K562 (cell line): ENCODE data around the gene MRPS15. TPM values are rescaled to one million over a fixed set of nuclear protein-coding genes. Genes with fewer than 3 reads are reported as not detected.

ENCODE experiments used
- CSDE1 ChIP-seq, 2 experiments: fragments of 450-650 bp; IDR thresholded peaks; 2 replicates each; pipeline ENCODE4 v1.6.1; 2016; ENCODE audit warnings: mild to moderate bottlenecking in 1 of 2
- FOXP1 ChIP-seq: sonication (generic); formaldehyde crosslinking; IDR thresholded peaks from 2 replicates; pipeline ENCODE4 v1.8.0; 2022; ENCODE audit warnings: mild to moderate bottlenecking, missing genetic modification reagents
- IFI16 ChIP-seq: fragments of 250-450 bp; sonication (Bioruptor Pico); IDR thresholded peaks from 2 replicates; pipeline ENCODE4 v2.1.2; 2022; ENCODE audit warnings: mild to moderate bottlenecking, inconsistent platforms
- JUNB ChIP-seq: fragments of 450-650 bp; formaldehyde crosslinking; conservative IDR thresholded peaks from 2 replicates; pipeline ENCODE4 v1.4.0; 2020; ENCODE audit warnings: mild to moderate bottlenecking
- MECOM ChIP-seq: fragments of 250-450 bp; sonication (Bioruptor Pico); IDR thresholded peaks from 2 replicates; pipeline ENCODE4 v1.8.0; 2022; ENCODE audit warnings: inconsistent platforms
- MTA3 ChIP-seq: fragments of 450-650 bp; formaldehyde crosslinking; IDR thresholded peaks from 2 replicates; pipeline ENCODE4 v1.6.1; 2017; ENCODE audit warnings: mild to moderate bottlenecking, borderline replicate concordance
- NR4A1 ChIP-seq, 2 experiments: fragments of 250-450 bp in 1 of 2; fragments of 450-650 bp in 1 of 2; sonication (Bioruptor Pico) in 1 of 2; IDR thresholded peaks; 2 replicates each; pipeline versions ENCODE4 v1.4.0 to v1.6.1; 2016 to 2020; ENCODE audit warnings: mild to moderate bottlenecking in 2 of 2, missing compliant biosample characterization in 1 of 2, missing genetic modification characterization in 1 of 2, moderate library complexity in 1 of 2
- POLR2B ChIP-seq: fragments of 450-650 bp; IDR thresholded peaks from 2 replicates; pipeline ENCODE4 v1.6.1; 2018; ENCODE audit warnings: low read depth; ENCODE audit not compliant: partially characterized antibody
- POLR3A ChIP-seq: IDR thresholded peaks from 2 replicates; pipeline ENCODE4 v1.6.1; 2011; ENCODE audit warnings: borderline replicate concordance, mild to moderate bottlenecking, moderate library complexity; ENCODE audit not compliant: insufficient read length, insufficient read depth; ENCODE audit errors: extremely low read depth
- SMARCB1 ChIP-seq: IDR thresholded peaks from 2 replicates; pipeline ENCODE4 v1.6.1; 2011; ENCODE audit warnings: improper control_type of control experiment, low read depth; ENCODE audit not compliant: insufficient read length
- SP2 ChIP-seq: IDR thresholded peaks from 2 replicates; pipeline ENCODE4 v1.6.1; 2011; ENCODE audit warnings: mild to moderate bottlenecking, low read depth, low read length, moderate library complexity; ENCODE audit not compliant: poor library complexity, severe bottlenecking; ENCODE audit errors: extremely low read depth
- TEAD4 ChIP-seq, 2 experiments: sonication (generic) in 1 of 2; formaldehyde crosslinking in 1 of 2; IDR thresholded peaks; 2 replicates each; pipeline versions ENCODE4 v1.6.1 to v1.8.0; 2012 to 2022; ENCODE audit warnings: borderline replicate concordance in 1 of 2, inconsistent platforms in 1 of 2, low read length in 1 of 2, mild to moderate bottlenecking in 1 of 2, missing genetic modification reagents in 1 of 2
- polyA plus RNA-seq, 8 experiments: library from polyadenylated mRNA; depleted of rRNA in 4 of 8; stranded (reverse) in 5 of 8; unstranded in 3 of 8; fragments of >200 nt; fragmentation: Nextera tagmentation in 2 of 8; fragmentation: Illumina TruSeq in 1 of 8; extraction: Ambion mirVana in 2 of 8; extraction: Trizol in 1 of 8; gene quantifications; 2 replicates each; pipeline versions ENCODE4 v1.2.1 to v1.2.3, GENCODE V29; 2011 to 2014; ENCODE audit warnings: inconsistent platforms in 1 of 8, missing spikeins in 1 of 8
- total RNA-seq, 7 experiments: library from RNA; depleted of rRNA in 6 of 7; stranded (reverse); fragments of >200 nt in 6 of 7; fragmentation: Illumina TruSeq in 2 of 7; extraction: Trizol in 2 of 7; gene quantifications; 2 replicates each; pipeline versions ENCODE4 v1.2.1 to v1.2.3, GENCODE V29; 2011 to 2021; ENCODE audit warnings: low replicate concordance in 1 of 7
- TF ChIP-seq, protein P1 (sequence below): fragments of 450-650 bp; formaldehyde crosslinking; IDR thresholded peaks from 2 replicates; pipeline ENCODE4 v1.4.0; 2022; ENCODE audit warnings: mild to moderate bottlenecking, moderate library complexity
- TF ChIP-seq, protein P2 (sequence below): fragments of 450-650 bp; IDR thresholded peaks from 2 replicates; pipeline ENCODE4 v1.6.1; 2016; ENCODE audit warnings: missing biosample characterization, missing genetic modification characterization
- TF ChIP-seq, protein P3 (sequence below), 3 experiments: fragments of 200-800 bp in 1 of 3; fragments of 250-450 bp in 1 of 3; fragments of 450-650 bp in 1 of 3; sonication (Bioruptor Pico) in 1 of 3; sonication (Bioruptor generic) in 1 of 3; formaldehyde crosslinking in 1 of 3; IDR thresholded peaks; 2 replicates each; pipeline versions ENCODE4 v1.6.1 to v1.8.0; 2016 to 2022; ENCODE audit warnings: mild to moderate bottlenecking in 2 of 3, missing genetic modification characterization in 2 of 3, missing compliant biosample characterization in 1 of 3, moderate library complexity in 1 of 3
- TF ChIP-seq, protein P4 (sequence below): fragments of 450-650 bp; IDR thresholded peaks from 2 replicates; pipeline ENCODE4 v1.6.1; 2017; ENCODE audit warnings: antibody characterized with exemption, mild to moderate bottlenecking

MRPS15 gene
- total and polyA plus RNA-seq, 9 of the 15 experiments (the other 6 are each of a cell fraction or from before 2014, with no cell fraction given), result 62.9 to 286 (median 149) TPM

- TF ChIP-seq, protein P1, sequence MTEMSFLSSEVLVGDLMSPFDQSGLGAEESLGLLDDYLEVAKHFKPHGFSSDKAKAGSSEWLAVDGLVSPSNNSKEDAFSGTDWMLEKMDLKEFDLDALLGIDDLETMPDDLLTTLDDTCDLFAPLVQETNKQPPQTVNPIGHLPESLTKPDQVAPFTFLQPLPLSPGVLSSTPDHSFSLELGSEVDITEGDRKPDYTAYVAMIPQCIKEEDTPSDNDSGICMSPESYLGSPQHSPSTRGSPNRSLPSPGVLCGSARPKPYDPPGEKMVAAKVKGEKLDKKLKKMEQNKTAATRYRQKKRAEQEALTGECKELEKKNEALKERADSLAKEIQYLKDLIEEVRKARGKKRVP, result no peak
- no peak for TF ChIP-seq NR4A1 (CRISPR knock-in tag; IDR thresholded peaks at IDR 0.05)
- TF ChIP-seq NR4A1 (tag; IDR thresholded peaks at IDR 0.05), result no peak; the same call in 1 of the 2 replicates
- no peak for TF ChIP-seq JUNB (CRISPR knock-in tag)
- TF ChIP-seq IFI16 (CRISPR knock-in tag), result no peak
- TF ChIP-seq SMARCB1, result no peak
- TF ChIP-seq MECOM (CRISPR knock-in tag), result peak; percentile 65; the same call in 1 of the 2 replicates
- peak in 1 of 2 experiments; percentile 53; a peak in 1 of 4 replicates for TF ChIP-seq CSDE1 (IDR thresholded peaks at IDR 0.05)
- TF ChIP-seq POLR2B, result peak; percentile 28
- TF ChIP-seq, protein P2, sequence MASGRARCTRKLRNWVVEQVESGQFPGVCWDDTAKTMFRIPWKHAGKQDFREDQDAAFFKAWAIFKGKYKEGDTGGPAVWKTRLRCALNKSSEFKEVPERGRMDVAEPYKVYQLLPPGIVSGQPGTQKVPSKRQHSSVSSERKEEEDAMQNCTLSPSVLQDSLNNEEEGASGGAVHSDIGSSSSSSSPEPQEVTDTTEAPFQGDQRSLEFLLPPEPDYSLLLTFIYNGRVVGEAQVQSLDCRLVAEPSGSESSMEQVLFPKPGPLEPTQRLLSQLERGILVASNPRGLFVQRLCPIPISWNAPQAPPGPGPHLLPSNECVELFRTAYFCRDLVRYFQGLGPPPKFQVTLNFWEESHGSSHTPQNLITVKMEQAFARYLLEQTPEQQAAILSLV (tag), result no peak
- TF ChIP-seq MTA3, result no peak
- TF ChIP-seq SP2, result no peak
- TF ChIP-seq, protein P3, sequence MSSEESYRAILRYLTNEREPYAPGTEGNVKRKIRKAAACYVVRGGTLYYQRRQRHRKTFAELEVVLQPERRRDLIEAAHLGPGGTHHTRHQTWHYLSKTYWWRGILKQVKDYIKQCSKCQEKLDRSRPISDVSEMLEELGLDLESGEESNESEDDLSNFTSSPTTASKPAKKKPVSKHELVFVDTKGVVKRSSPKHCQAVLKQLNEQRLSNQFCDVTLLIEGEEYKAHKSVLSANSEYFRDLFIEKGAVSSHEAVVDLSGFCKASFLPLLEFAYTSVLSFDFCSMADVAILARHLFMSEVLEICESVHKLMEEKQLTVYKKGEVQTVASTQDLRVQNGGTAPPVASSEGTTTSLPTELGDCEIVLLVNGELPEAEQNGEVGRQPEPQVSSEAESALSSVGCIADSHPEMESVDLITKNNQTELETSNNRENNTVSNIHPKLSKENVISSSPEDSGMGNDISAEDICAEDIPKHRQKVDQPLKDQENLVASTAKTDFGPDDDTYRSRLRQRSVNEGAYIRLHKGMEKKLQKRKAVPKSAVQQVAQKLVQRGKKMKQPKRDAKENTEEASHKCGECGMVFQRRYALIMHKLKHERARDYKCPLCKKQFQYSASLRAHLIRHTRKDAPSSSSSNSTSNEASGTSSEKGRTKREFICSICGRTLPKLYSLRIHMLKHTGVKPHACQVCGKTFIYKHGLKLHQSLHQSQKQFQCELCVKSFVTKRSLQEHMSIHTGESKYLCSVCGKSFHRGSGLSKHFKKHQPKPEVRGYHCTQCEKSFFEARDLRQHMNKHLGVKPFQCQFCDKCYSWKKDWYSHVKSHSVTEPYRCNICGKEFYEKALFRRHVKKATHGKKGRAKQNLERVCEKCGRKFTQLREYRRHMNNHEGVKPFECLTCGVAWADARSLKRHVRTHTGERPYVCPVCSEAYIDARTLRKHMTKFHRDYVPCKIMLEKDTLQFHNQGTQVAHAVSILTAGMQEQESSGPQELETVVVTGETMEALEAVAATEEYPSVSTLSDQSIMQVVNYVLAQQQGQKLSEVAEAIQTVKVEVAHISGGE (CRISPR knock-in tag; IDR thresholded peaks at IDR 0.05), result peak in 1 of 3 experiments; percentile 78; a peak in 2 of 6 replicates
- no peak for TF ChIP-seq TEAD4 (IDR thresholded peaks at IDR 0.05; ENCODE audit: low read length)
- TF ChIP-seq TEAD4 (CRISPR knock-in tag; IDR thresholded peaks at IDR 0.05; ENCODE audit: borderline replicate concordance), result no peak
- TF ChIP-seq, protein P4, sequence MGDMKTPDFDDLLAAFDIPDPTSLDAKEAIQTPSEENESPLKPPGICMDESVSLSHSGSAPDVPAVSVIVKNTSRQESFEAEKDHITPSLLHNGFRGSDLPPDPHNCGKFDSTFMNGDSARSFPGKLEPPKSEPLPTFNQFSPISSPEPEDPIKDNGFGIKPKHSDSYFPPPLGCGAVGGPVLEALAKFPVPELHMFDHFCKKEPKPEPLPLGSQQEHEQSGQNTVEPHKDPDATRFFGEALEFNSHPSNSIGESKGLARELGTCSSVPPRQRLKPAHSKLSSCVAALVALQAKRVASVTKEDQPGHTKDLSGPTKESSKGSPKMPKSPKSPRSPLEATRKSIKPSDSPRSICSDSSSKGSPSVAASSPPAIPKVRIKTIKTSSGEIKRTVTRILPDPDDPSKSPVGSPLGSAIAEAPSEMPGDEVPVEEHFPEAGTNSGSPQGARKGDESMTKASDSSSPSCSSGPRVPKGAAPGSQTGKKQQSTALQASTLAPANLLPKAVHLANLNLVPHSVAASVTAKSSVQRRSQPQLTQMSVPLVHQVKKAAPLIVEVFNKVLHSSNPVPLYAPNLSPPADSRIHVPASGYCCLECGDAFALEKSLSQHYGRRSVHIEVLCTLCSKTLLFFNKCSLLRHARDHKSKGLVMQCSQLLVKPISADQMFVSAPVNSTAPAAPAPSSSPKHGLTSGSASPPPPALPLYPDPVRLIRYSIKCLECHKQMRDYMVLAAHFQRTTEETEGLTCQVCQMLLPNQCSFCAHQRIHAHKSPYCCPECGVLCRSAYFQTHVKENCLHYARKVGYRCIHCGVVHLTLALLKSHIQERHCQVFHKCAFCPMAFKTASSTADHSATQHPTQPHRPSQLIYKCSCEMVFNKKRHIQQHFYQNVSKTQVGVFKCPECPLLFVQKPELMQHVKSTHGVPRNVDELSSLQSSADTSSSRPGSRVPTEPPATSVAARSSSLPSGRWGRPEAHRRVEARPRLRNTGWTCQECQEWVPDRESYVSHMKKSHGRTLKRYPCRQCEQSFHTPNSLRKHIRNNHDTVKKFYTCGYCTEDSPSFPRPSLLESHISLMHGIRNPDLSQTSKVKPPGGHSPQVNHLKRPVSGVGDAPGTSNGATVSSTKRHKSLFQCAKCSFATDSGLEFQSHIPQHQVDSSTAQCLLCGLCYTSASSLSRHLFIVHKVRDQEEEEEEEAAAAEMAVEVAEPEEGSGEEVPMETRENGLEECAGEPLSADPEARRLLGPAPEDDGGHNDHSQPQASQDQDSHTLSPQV, result peak; percentile 85
- TF ChIP-seq FOXP1 (CRISPR knock-in tag), result no peak
- no peak for TF ChIP-seq POLR3A
These were observed 615 bp upstream of the MRPS15 start (continued) for GRCh38 chr1:36464605-36465393.
